Right lobe of liver (tissue), 6 donors: ENCODE results near the gene KRTAP3-3. TPM values are rescaled to one million over a fixed set of nuclear protein-coding genes. Genes with fewer than 3 reads are reported as not detected.

Experiments used
- ATAC-seq, 4 donors: fragments of 200-7000 bp; cut with Tn5 transposase; one replicate each; pipeline ENCODE4 v1.9.1; 2020; ENCODE audit warnings: mild to moderate bottlenecking in 4 of 4, moderate library complexity in 4 of 4
- DNase-seq, 3 donors: peaks; one replicate each; pipeline ENCODE4 v3.0.0-alpha.2; 2020
- H3K27ac ChIP-seq, 3 donors: fragments of 200-600 bp; one replicate each; pipeline ENCODE4 v1.8.0; 2022
- H3K27me3 ChIP-seq, 2 donors: fragments of 200-600 bp; one replicate each; pipeline ENCODE4 v1.8.0; 2022
- H3K36me3 ChIP-seq, 4 donors: fragments of 200-600 bp; sonication (generic) in 1 of 4; one replicate each; pipeline versions ENCODE4 v1.5.1 to v1.8.0; 2017 to 2022; ENCODE audit warnings: control low read depth in 1 of 4
- H3K4me1 ChIP-seq, 4 donors: fragments of 200-600 bp; sonication (generic) in 1 of 4; one replicate each; pipeline versions ENCODE4 v1.5.1 to v1.8.0; 2017 to 2022; ENCODE audit warnings: control low read depth in 1 of 4
- H3K4me3 ChIP-seq, 3 donors: fragments of 200-600 bp; one replicate each; pipeline ENCODE4 v1.8.0; 2022
- H3K9me3 ChIP-seq, 4 donors: fragments of 200-600 bp; sonication (generic) in 1 of 4; one replicate each; pipeline versions ENCODE4 v1.5.1 to v1.8.0; 2017 to 2022; ENCODE audit warnings: control low read depth in 1 of 4
- POLR2A ChIP-seq: fragments of 450-650 bp; IDR thresholded peaks from one replicate; pipeline ENCODE4 v1.6.1; 2017; ENCODE audit warnings: antibody characterized with exemption, mild to moderate bottlenecking
- WGBS: methylation state at CpG from one replicate; pipeline ENCODE4 v1.1.6; 2018; ENCODE audit warnings: low coverage, low lambda C conversion rate; ENCODE audit not compliant: insufficient coverage; ENCODE audit errors: missing lambda C conversion rate; 5-methylcytosine and 5-hydroxymethylcytosine counted together
- intact Hi-C, 2 donors: fragments of 100-400 bp; cut with DNase I; formaldehyde crosslinking; loops; one replicate each; pipeline versions ENCODE4 v1.11.2 to v1.14.1; 2022
- total RNA-seq, 6 experiments: library from RNA; depleted of rRNA in 2 of 6; stranded (reverse); fragments of >200 nt in 2 of 6; fragmentation: NEBNext Ultra II Directional in 3 of 6; extraction: Animal tissue kit (Norgen Biotek cat#: 25700) in 3 of 6; gene quantifications; one replicate each; pipeline versions ENCODE4 v1.1.0 to v1.2.4, GENCODE V29; 2016 to 2023
- TF ChIP-seq, protein P1 (sequence below), 4 donors: fragments of 200-600 bp in 3 of 4; fragments of 450-650 bp in 1 of 4; IDR thresholded peaks; one replicate each; pipeline versions ENCODE4 v1.5.1 to v1.8.0; 2016 to 2022; ENCODE audit warnings: antibody characterized with exemption in 4 of 4, mild to moderate bottlenecking in 2 of 4
- donor health status: DM: no; HTN: yes; CAD: no.
- donor health status: DM: no; HTN: no; CAD: no.
- donor health status: DM: no; HTN: no; CAD: no.
- donor health status: DM: no; HTN: yes; CAD: no.
- donor health status: DM: no; HTN: yes; CAD: no.

Gene KRTAP3-3
- total RNA-seq, 6 experiments from 2014 or later = not detected

DNA sequence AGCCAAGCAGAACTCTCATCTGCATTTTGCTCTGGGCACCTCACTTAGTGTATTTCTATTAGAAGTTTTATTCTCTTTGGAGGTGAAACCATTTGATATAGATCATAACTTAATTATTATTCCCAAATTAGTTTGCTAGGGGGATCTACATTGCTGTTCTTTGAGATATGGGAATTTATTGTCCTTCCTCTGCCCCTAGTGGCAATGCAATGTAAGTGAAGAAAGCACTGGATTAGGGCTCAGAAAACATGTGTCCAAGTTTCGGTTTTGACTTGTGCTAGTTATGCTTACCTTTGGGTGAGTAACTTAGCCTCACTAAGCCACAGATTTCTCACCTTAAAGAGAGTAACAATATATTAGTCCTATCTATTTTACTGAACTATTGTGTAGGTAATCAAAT lies 30.1 kb downstream of the KRTAP3-3 start:
- WGBS = 23% methylated on average over 1 of the region's 1 CpG
- Histone ChIP-seq H3K27me3 (no peaks in the 10 kb centered on the region), H3K27ac (no peak overlapping the region), H3K4me3 (no peak overlapping the region), H3K4me1 (no peaks in the 10 kb centered on the region), H3K36me3 (no peaks in the 10 kb centered on the region), H3K9me3 (no peaks in the 10 kb centered on the region)
- no peak for TF ChIP-seq POLR2A
- TF ChIP-seq, protein P1, sequence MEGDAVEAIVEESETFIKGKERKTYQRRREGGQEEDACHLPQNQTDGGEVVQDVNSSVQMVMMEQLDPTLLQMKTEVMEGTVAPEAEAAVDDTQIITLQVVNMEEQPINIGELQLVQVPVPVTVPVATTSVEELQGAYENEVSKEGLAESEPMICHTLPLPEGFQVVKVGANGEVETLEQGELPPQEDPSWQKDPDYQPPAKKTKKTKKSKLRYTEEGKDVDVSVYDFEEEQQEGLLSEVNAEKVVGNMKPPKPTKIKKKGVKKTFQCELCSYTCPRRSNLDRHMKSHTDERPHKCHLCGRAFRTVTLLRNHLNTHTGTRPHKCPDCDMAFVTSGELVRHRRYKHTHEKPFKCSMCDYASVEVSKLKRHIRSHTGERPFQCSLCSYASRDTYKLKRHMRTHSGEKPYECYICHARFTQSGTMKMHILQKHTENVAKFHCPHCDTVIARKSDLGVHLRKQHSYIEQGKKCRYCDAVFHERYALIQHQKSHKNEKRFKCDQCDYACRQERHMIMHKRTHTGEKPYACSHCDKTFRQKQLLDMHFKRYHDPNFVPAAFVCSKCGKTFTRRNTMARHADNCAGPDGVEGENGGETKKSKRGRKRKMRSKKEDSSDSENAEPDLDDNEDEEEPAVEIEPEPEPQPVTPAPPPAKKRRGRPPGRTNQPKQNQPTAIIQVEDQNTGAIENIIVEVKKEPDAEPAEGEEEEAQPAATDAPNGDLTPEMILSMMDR (IDR thresholded peaks at IDR 0.05) = peak; percentile 56 to 68 (median 62)
- intact Hi-C loops = no loop called here
- ATAC-seq (peak; percentile 47 to 88 (median 57)), DNase-seq (no peak)

DNA sequence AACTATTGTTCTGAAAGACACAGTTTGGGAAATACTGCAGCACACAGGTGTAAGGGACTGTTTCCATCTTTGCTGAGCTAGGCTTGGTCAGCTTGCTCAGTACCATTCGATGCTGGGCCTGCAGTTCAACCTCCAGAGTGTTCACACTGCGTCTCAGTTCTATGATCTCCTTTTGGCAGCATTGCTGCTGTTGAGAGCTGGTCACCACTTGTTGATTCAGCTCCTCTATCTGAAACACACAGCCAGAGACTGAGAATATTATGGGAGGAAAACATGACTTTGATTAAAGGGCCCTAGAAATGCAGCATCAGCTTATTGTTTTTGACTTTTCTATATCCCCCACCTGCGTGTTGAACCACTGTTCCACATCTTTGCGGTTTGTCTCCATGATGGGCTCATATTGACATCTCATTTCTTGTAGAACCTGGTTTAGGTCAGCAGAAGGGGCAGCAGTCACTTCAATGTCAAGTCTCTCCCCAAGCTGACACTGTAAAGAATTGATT lies 31.9 kb downstream of the KRTAP3-3 start:
- H3K4me1 ChIP-seq = no peaks in the 10 kb centered on the region
- no peak overlapping the region for H3K27ac ChIP-seq
- WGBS = 63% methylated on average over 4 of the region's 4 CpGs
- H3K4me3 ChIP-seq = no peak overlapping the region
- no peaks in the 10 kb centered on the region for H3K36me3 ChIP-seq
- intact Hi-C loops = no loop called here
- TF ChIP-seq, protein P1 (IDR thresholded peaks at IDR 0.05) = no peak
- TF ChIP-seq POLR2A = no peak
- no peaks in the 10 kb centered on the region for H3K9me3 ChIP-seq
- H3K27me3 ChIP-seq = no peaks in the 10 kb centered on the region
- no peak for DNase-seq
- no peak for ATAC-seq

DNA sequence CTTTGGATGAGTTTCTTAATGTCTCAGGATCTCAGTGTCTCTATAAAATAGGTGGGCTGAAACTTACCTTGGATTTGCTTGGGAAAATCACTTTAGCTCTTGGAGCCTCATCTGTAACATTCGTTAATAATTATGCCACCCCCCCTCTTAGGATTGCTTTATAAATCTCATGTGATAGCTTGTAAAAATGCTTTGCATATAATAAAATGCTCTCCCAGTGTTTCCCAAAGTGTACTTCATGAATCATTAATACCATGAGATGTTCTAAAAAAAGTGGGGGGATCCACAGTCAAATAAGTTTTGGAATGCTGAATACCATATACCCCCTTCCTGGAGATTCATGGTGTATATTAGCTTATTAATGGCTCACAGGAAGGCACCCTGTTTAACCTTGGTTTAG lies 32.4 kb downstream of the KRTAP3-3 start:
- intact Hi-C loops = no loop called here

DNA sequence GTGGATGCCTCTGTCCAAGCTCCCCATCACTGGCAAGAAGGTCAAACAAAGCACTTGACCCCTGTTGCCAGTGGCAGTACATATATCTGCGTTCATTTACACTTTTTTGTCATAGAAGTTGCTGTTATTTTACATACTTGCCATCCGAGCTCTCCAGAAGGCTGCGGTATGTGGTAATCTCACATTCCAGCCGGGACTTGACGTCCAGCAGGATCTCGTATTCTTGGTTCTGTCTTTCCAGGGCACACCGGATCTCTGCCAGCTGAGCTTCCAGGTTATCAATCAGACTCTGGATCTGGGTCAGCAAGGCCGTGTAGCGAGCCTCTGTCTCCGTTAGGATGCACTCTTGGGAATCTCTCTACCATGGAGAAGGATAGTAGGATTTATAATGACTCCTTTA lies 33.8 kb downstream of the KRTAP3-3 start:
- 66% methylated on average over 9 of the region's 10 CpGs for WGBS
- Histone ChIP-seq H3K27ac (no peak overlapping the region), H3K27me3 (no peaks in the 10 kb centered on the region), H3K4me3 (no peak overlapping the region), H3K36me3 (no peaks in the 10 kb centered on the region), H3K9me3 (no peaks in the 10 kb centered on the region), H3K4me1 (peaks cover 0 to 3% (median 0%) of the 10 kb centered on the region in 4 donors)
- intact Hi-C loops = no loop called here
- no peak for ATAC-seq
- no peak for TF ChIP-seq POLR2A
- TF ChIP-seq, protein P1 (IDR thresholded peaks at IDR 0.05) = no peak
- no peak for DNase-seq

More for the DNA sequence above, 32.4 kb downstream of the KRTAP3-3 start:
- WGBS = 56% methylated on average over 1 of the region's 1 CpG
- no peaks in the 10 kb centered on the region for H3K27me3 ChIP-seq
- no peaks in the 10 kb centered on the region for H3K9me3 ChIP-seq
- H3K4me3 ChIP-seq = no peak overlapping the region
- no peak for TF ChIP-seq POLR2A
- TF ChIP-seq, protein P1 (IDR thresholded peaks at IDR 0.05) = no peak
- peaks cover 0 to 2% (median 0%) of the 10 kb centered on the region in 4 donors for H3K4me1 ChIP-seq
- H3K36me3 ChIP-seq = no peaks in the 10 kb centered on the region
- H3K27ac ChIP-seq = no peak overlapping the region
- ATAC-seq (no peak), DNase-seq (no peak)
